22Rv1 (cell line): ENCODE results near the gene USP15.
"Not testable (repeated sequence)": the region's sequence is repeated elsewhere in the genome, so short reads cannot be mapped to it uniquely, and the experiment has no call there.

Experiments
- H3K27ac ChIP-seq: fragments of 450-650 bp; 2 replicates; pipeline ENCODE4 v1.5.1; 2017
- CTCF ChIP-seq: fragments of 450-650 bp; IDR thresholded peaks from 2 replicates; pipeline ENCODE4 v1.5.1; 2017; ENCODE audit warnings: mild to moderate bottlenecking
- ZFX ChIP-seq: fragments of 450-650 bp; IDR thresholded peaks from 2 replicates; pipeline ENCODE4 v1.6.1; 2017; ENCODE audit warnings: antibody characterized with exemption, borderline replicate concordance

The USP15 gene

GRCh38 chr12:62345667-62346066, 85.5 kb downstream of the USP15 start:
- no peak overlapping the region for H3K27ac ChIP-seq
- TF ChIP-seq ZFX (no peak), CTCF (no peak)

GRCh38 chr12:62346817-62347216, 86.6 kb downstream of the USP15 start:
- no peak overlapping the region for H3K27ac ChIP-seq
- TF ChIP-seq CTCF, result no peak
- no peak for TF ChIP-seq ZFX

- TF ChIP-seq ZFX, result no peak
- TF ChIP-seq CTCF, result no peak
- no peak overlapping the region for H3K27ac ChIP-seq
These were observed 87.9 kb downstream of the USP15 start for GRCh38 chr12:62347922-62348650.

GRCh38 chr12:62350554-62350953, 90.3 kb downstream of the USP15 start:
- H3K27ac ChIP-seq, result no peak overlapping the region
- no peak for TF ChIP-seq CTCF
- TF ChIP-seq ZFX, result no peak

- H3K27ac ChIP-seq, result no peak overlapping the region
- TF ChIP-seq CTCF (no peak), ZFX (no peak)
These were observed 91.1 kb downstream of the USP15 start for GRCh38 chr12:62351326-62351725.

- TF ChIP-seq CTCF, result no peak
- no peak for TF ChIP-seq ZFX
- no peak overlapping the region for H3K27ac ChIP-seq
These were observed 100.8 kb downstream of the USP15 start for GRCh38 chr12:62361048-62361447.

GRCh38 chr12:62363506-62363905, 103.3 kb downstream of the USP15 start:
- no peak overlapping the region for H3K27ac ChIP-seq
- TF ChIP-seq CTCF (no peak), ZFX (no peak)

- H3K27ac ChIP-seq, result not testable (repeated sequence)
These were observed 104.5 kb downstream of the USP15 start for GRCh38 chr12:62364697-62365096.

- H3K27ac ChIP-seq, result not testable (repeated sequence)
These were observed 105.6 kb downstream of the USP15 start for GRCh38 chr12:62365846-62366245.

GRCh38 chr12:62368430-62369223, 108.4 kb downstream of the USP15 start:
- not testable (repeated sequence) for H3K27ac ChIP-seq
